ENCODE measurements around the gene PDLIM7. TPM values are rescaled to one million over a fixed set of nuclear protein-coding genes. Genes with fewer than 3 reads are reported as not detected.
A peak's percentile ranks its signal among the peaks of the same experiment; 100 is the strongest.

The PDLIM7 gene
- total RNA-seq, 2 donors from 2014 or later = 196 to 241 TPM

DNA sequence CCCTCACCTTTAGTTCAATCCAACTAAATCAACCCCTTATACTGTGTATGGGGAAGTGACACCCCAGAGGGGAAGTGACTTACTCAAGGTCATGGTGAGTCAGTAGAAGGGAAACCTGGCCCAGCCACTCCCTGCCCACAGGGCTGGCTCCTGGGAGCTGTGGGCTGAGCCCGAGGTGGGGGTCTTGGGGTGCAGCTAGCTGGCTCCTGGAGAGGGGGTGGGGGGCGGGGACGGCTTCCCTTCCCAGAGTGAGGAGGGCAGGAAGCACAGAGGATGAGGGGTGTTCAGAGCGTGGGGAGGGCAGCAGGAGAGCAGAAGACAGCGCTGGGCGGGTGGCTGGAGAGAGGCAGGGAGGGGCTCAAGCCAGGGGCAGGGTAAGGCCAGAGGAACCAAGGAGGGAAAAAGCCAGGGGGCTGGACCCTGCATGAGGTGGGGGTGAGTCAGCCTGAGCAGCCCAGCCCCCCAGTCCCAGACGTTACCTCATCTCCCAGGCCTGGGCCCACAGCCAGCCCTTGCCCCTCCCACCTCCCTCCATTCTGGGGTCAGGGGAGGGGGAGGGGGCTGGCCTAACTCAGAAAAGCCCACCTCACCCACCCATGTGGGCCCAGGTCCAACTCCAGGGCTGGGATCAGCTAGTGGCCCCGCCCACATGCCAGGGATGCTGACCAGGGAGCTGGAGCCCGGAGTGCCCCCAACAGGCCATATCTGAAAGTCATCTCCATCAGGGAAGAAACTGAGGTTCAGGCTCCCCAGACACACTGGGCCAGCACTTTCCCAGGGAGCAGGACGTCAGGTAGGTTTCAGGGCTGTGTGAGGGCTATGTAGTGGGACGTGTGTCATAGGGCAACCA lies 2.8 kb downstream of the PDLIM7 start:
- Mint-ChIP-seq H3K27ac (peak overlapping the region; percentile 79), H3K27me3 (ENCODE audit: insufficient read depth) (peaks cover 19% of the 10 kb centered on the region), H3K36me3 (ENCODE audit: low read depth) (peaks cover 35% of the 10 kb centered on the region), H3K9me3 (no peaks in the 10 kb centered on the region), H3K4me3 (no peak overlapping the region), H3K4me1 (peaks cover 28% of the 10 kb centered on the region)
- peaks cover 17% of the 10 kb centered on the region for H3K4me1 ChIP-seq (ENCODE audit: control insufficient read depth, insufficient read depth, low read length)
- peak overlapping the region; percentile 51 for H3K9ac ChIP-seq (ENCODE audit: extremely low read depth, low read length, poor library complexity, severe bottlenecking)
- DNase-seq = peak; percentile 92
- H3K36me3 ChIP-seq (ENCODE audit: control insufficient read depth, insufficient read depth, low read length) = peaks cover 54% of the 10 kb centered on the region
- TF ChIP-seq, protein P1, sequence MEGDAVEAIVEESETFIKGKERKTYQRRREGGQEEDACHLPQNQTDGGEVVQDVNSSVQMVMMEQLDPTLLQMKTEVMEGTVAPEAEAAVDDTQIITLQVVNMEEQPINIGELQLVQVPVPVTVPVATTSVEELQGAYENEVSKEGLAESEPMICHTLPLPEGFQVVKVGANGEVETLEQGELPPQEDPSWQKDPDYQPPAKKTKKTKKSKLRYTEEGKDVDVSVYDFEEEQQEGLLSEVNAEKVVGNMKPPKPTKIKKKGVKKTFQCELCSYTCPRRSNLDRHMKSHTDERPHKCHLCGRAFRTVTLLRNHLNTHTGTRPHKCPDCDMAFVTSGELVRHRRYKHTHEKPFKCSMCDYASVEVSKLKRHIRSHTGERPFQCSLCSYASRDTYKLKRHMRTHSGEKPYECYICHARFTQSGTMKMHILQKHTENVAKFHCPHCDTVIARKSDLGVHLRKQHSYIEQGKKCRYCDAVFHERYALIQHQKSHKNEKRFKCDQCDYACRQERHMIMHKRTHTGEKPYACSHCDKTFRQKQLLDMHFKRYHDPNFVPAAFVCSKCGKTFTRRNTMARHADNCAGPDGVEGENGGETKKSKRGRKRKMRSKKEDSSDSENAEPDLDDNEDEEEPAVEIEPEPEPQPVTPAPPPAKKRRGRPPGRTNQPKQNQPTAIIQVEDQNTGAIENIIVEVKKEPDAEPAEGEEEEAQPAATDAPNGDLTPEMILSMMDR (conservative IDR thresholded peaks at IDR 0.05) = peak; percentile 49
- H3K9me3 ChIP-seq (ENCODE audit: control insufficient read depth, low read length) = no peaks in the 10 kb centered on the region
- H3K4me3 ChIP-seq (ENCODE audit: low read length) = peak overlapping the region; percentile 92
- H3K27ac ChIP-seq (ENCODE audit: low read depth, low read length) = peak overlapping the region; percentile 93
- H3K27me3 ChIP-seq (ENCODE audit: control insufficient read depth, insufficient read depth, low read length, poor library complexity, severe bottlenecking) = peaks cover 14% of the 10 kb centered on the region
- 63 to 81% methylated on average over 6 to 10 of the region's 11 CpGs for WGBS, 2 experiments (ENCODE audit: insufficient coverage in 1 of 2, insufficient read length in 1 of 2)

DNA sequence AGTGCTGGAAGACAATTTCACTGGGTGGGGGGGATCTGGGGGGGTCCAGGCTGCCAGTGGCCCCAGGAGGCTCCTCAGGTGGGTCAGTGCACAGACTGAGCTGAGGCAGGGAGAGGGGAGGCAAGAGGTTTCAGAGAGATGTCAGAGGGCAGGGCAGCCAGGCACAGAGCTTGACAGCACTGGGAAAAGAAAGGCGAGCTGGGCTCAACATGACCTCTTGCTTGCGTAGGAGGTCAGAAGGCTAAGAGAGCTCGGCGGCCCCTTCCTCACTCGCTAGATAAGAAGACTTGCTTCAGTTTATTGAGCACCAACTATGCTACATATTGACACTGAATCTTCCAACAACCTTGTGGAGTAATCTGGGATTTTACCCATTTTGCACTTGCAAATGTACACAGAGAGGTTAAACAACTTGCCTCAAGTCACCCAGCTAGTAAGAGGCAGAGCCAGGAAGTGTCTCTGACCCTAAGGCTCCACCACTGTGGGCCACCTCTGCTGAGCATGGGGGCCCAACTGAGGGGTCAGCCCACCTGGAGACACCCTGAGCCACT lies 3.5 kb downstream of the PDLIM7 start:
- no peak overlapping the region for H3K4me3 Mint-ChIP-seq
- Histone ChIP-seq H3K27ac (ENCODE audit: low read depth, low read length) (peak overlapping the region; percentile 73), H3K4me1 (ENCODE audit: control insufficient read depth, insufficient read depth, low read length) (peaks cover 17% of the 10 kb centered on the region)

DNA sequence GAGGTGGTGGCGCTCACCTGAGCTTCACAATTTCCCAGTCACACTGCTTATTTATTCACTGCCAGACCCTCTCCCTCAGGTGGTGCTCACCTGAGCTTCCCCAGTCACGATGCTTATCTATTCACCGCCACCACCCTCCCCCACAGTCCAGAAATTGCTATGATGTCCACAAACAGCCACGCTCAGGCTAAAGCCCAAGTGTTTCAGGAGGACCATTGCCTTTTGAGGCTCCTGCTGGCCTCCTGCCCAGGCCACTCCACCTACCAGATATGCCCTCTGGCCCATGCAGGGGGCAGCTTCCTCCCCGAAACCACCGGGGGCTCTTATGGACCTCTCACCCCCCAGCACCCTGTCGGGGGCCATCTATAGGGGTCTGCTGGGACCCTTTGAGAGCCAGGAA lies 4.6 kb downstream of the PDLIM7 start:
- no peaks in the 10 kb centered on the region for H3K9me3 Mint-ChIP-seq
- H3K4me1 Mint-ChIP-seq = peaks cover 19% of the 10 kb centered on the region
- H3K36me3 Mint-ChIP-seq (ENCODE audit: low read depth) = peaks cover 47% of the 10 kb centered on the region
- no peak overlapping the region for H3K9ac ChIP-seq (ENCODE audit: extremely low read depth, low read length, poor library complexity, severe bottlenecking)
- WGBS, 2 experiments (ENCODE audit: insufficient coverage in 1 of 2, insufficient read length in 1 of 2) = 89 to 94% methylated on average over 4 to 7 of the region's 7 CpGs
- no peaks in the 10 kb centered on the region for H3K27me3 ChIP-seq (ENCODE audit: control insufficient read depth, insufficient read depth, low read length, poor library complexity, severe bottlenecking)
- H3K4me1 ChIP-seq (ENCODE audit: control insufficient read depth, insufficient read depth, low read length) = peaks cover 17% of the 10 kb centered on the region
- H3K9me3 ChIP-seq (ENCODE audit: control insufficient read depth, low read length) = no peaks in the 10 kb centered on the region
- H3K27ac ChIP-seq (ENCODE audit: low read depth, low read length) = no peak overlapping the region
- no peak for DNase-seq
- no peak overlapping the region for H3K4me3 Mint-ChIP-seq
- peaks cover 2% of the 10 kb centered on the region for H3K27me3 Mint-ChIP-seq (ENCODE audit: insufficient read depth)
- TF ChIP-seq, protein P1 (conservative IDR thresholded peaks at IDR 0.05) = no peak
- peak overlapping the region; percentile 16 for H3K27ac Mint-ChIP-seq
- no peak overlapping the region for H3K4me3 ChIP-seq (ENCODE audit: low read length)
- H3K36me3 ChIP-seq (ENCODE audit: control insufficient read depth, insufficient read depth, low read length) = peaks cover 71% of the 10 kb centered on the region

More for the DNA sequence above, 3.5 kb downstream of the PDLIM7 start:
- no peak for DNase-seq
- Histone ChIP-seq H3K27me3 (ENCODE audit: control insufficient read depth, insufficient read depth, low read length, poor library complexity, severe bottlenecking) (peaks cover 8% of the 10 kb centered on the region), H3K9me3 (ENCODE audit: control insufficient read depth, low read length) (no peaks in the 10 kb centered on the region), H3K9ac (ENCODE audit: extremely low read depth, low read length, poor library complexity, severe bottlenecking) (no peak overlapping the region), H3K36me3 (ENCODE audit: control insufficient read depth, insufficient read depth, low read length) (peaks cover 61% of the 10 kb centered on the region), H3K4me3 (ENCODE audit: low read length) (peak overlapping the region; percentile 92)
- Mint-ChIP-seq H3K27ac (peak overlapping the region; percentile 17), H3K9me3 (no peaks in the 10 kb centered on the region), H3K36me3 (ENCODE audit: low read depth) (peaks cover 38% of the 10 kb centered on the region), H3K4me1 (peaks cover 27% of the 10 kb centered on the region), H3K27me3 (ENCODE audit: insufficient read depth) (peaks cover 12% of the 10 kb centered on the region)
- WGBS, 2 experiments (ENCODE audit: insufficient coverage in 1 of 2, insufficient read length in 1 of 2) = 90 to 96% methylated on average over 5 of the region's 5 CpGs
- TF ChIP-seq, protein P1 (conservative IDR thresholded peaks at IDR 0.05) = no peak

Data from endodermal cell (in vitro differentiated cells).